CMK (cell line): Measurements from ENCODE around the gene CALHM2.

Source experiments
- DNase-seq: peaks from one replicate; pipeline ENCODE4 v3.0.0-alpha.2; 2010; ENCODE audit warnings: low read depth

Gene CALHM2

DNA sequence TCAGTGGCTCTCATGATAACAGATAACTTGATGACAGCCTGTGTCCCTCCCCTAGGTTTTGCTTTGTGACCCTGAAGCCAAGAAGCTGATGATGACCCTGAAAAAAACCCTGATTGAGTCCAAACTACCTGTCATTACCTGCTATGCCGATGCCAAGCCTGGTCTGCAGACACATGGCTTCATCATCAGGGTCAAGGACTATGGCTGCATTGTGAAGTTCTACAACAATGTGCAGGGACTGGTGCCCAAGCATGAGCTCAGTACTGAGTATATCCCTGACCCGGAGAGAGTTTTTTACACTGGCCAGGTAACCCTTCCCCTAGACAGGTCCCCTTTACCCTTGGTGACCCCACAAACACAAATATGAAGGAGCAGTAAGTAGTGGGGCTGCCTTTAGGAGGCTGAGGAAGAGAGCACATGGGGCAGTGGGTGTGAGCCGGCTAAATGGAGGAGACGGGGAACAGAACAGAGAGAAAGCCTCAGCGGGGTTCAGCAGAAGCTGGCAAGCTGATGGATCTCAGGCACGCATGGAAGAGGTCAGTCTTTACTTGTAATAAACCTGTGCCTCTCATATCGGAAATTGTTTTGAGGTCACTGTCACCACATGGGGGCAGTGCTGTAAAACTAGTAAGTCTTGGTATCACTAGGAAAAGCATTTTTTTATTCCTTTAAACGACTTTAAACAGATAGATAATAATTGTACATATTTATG, 35.6 kb downstream of the CALHM2 start:
- DNase-seq: peak; percentile 44

DNA sequence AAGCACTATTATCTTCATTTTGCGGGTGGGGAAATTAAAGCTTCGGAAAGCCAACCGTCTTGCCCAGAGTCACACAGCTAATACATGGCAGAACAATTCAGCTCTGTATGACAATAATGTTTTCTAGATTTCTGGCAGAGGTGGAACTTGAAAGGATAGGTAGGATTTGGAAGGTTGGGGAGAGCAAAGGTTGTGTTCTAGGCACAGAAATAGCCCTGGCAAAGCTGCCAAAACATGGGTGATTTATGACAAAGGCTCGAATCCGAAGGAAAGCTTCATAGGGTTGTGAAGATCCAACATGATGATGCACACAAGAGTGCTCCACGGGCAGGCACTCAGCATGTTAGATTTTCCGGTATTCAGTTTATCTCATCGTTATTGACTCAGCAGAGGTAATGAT, 36.6 kb downstream of the CALHM2 start:
- no peak for DNase-seq

DNA sequence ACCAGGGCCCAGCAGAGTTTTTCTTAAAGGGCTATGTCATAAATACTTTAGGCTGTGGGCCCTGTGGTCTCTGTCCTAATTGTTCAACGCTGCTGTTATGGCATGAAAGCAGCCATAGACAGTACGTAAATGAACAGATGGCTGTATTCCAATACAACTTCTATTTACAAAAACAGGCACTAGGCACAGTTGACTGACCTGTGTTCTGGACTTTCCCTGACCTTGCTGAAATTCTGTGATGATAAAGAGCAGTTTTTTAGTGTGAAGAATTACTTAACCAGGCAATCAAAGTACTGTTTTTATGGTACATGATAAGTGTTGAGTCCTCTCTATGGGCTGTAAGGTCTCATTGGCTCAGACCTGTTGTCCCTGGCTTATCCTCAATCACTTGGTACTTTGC, 38.6 kb downstream of the CALHM2 start:
- no peak for DNase-seq

DNA sequence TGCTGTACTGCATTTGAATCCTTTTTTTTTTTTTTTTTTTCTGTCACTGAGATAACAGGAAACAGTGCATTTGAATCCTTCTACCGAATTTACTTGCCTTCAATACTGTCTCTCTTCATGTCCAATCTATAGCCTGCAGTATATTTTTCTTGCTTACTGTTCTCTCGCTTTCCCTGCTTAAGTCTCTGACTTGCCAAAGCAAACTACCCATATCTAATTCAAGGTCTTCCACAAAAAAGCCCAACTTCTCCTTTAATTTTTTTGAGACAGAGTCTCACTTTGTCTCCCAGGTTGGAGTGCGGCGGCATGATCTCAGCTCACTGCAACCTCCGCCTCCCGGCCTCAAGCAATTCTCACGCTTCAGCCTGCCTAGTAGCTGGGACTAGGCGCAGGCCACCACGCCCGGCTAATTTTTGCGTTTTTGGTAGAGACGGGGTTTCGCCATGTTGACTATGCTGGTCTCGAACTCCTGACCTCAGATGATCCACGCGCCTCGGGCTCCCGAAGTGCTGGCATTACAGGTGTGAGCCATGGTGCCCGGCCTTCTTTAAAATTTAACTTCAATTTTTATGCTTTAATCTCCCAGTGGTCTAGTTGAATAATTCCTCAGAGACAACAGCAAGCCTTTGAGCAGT, 54.9 kb downstream of the CALHM2 start:
- no peak for DNase-seq

DNA sequence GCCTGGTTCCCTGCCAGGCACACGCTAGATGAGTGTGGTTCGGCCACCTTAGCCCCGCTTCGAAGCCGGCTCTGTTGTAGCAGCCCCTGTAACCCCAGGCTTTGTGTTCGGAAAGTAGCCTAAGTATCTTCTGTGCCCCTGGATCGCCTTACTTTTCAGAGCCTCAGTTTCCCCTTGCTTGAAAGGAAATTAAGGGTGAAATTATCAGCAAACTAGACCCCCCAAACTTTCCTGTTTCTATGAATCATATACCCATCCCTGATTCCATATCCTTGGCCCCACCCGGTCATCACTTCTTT, 55.4 kb downstream of the CALHM2 start:
- DNase-seq: no peak
